ENCODE measurements around the gene TMEM79.
"Not testable (repeated sequence)": the region's sequence is repeated elsewhere in the genome, so short reads cannot be mapped to it uniquely, and the experiment has no call there.

TMEM79 gene

DNA sequence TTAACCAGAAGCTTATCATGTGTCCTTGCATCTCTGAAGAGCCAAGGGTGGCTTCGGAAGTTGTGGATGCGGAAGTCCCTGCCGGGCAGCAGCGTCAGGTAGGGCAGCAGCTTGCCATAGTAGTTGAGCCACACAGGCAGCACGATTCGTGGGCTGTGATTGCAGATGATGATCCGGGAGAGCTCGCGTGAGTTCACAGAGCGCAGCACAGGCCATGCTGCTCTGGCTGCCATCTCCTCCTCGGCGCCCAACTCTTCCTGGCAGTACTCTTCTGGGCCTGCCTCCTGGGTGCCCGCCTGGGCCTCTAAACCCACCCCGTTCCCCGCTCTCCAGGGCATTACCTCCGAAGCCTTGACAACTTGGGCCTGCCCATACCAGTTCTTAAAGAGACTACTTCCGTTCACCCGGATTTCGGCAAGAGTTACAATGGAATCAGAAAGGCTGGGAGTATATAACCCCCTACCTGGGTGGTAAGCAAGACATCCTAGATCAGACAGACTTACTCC, 14.8 kb downstream of the TMEM79 start, which contains the start of gene VHLL:
Gene VHLL, minus strand, starts transcription at position 456 of the 506 bp plus-strand sequence. Its CDS starts 118 bp downstream, at position 338.
- no peak for DNase-seq
- Histone ChIP-seq H3K4me1 (ENCODE audit: control insufficient read depth, insufficient read depth, low read length, poor library complexity, severe bottlenecking) (peaks cover 13% of the 10 kb centered on the region), H3K27me3 (replicated peaks; ENCODE audit: control insufficient read depth, insufficient read depth, low read length, poor library complexity, severe bottlenecking) (no peaks in the 10 kb centered on the region), H3K4me3 (ENCODE audit: insufficient read depth, low read depth, low read length, poor library complexity, severe bottlenecking) (no peak within 1 kb of the TSS), H3K27ac (ENCODE audit: insufficient read depth, low read length, poor library complexity, severe bottlenecking) (no peak within 1 kb of the TSS), H3K36me3 (ENCODE audit: control insufficient read depth, insufficient read depth, low read length) (no peaks in the 10 kb centered on the region), H3K9me3 (ENCODE audit: control insufficient read depth, low read length) (no peaks in the 10 kb centered on the region)

GRCh38 chr1:156303241-156303640, 19.1 kb downstream of the TMEM79 start:
- Histone ChIP-seq H3K27me3 (replicated peaks; ENCODE audit: control insufficient read depth, insufficient read depth, low read length, poor library complexity, severe bottlenecking) (no peaks in the 10 kb centered on the region), H3K4me1 (ENCODE audit: control insufficient read depth, insufficient read depth, low read length, poor library complexity, severe bottlenecking) (no peaks in the 10 kb centered on the region), H3K27ac (ENCODE audit: insufficient read depth, low read length, poor library complexity, severe bottlenecking) (no peak overlapping the region), H3K4me3 (ENCODE audit: insufficient read depth, low read depth, low read length, poor library complexity, severe bottlenecking) (no peak overlapping the region), H3K36me3 (ENCODE audit: control insufficient read depth, insufficient read depth, low read length) (no peaks in the 10 kb centered on the region), H3K9me3 (ENCODE audit: control insufficient read depth, low read length) (no peaks in the 10 kb centered on the region)
- DNase-seq: no peak

GRCh38 chr1:156305215-156305614, 21.1 kb downstream of the TMEM79 start:
- Histone ChIP-seq H3K27ac (ENCODE audit: insufficient read depth, low read length, poor library complexity, severe bottlenecking) (no peak overlapping the region), H3K36me3 (ENCODE audit: control insufficient read depth, insufficient read depth, low read length) (peaks cover 13% of the 10 kb centered on the region)

DNA sequence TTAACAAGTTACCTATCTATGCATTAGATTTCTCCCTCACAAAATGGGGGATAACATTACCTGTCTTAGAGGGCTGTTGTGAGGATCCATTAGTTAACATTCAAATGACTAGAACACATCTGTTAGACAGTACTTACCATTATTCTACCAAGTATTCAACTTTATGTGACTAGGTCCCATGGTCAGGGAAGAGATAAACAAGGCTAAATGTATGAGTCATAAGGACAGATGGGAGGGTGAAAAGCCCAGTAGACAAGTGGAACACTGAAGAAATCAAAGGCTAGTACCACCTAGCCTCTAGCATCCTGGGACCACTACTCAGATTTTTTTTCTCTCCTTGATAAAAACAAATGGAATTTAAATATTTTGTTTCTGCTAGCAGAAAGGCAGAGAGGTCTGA, 24.0 kb downstream of the TMEM79 start:
- peaks cover 38% of the 10 kb centered on the region for H3K36me3 ChIP-seq (ENCODE audit: control insufficient read depth, insufficient read depth, low read length)
- DNase-seq: no peak
- no peak overlapping the region for H3K27ac ChIP-seq (ENCODE audit: insufficient read depth, low read length, poor library complexity, severe bottlenecking)

More at GRCh38 chr1:156305215-156305614, 21.1 kb downstream of the TMEM79 start:
- no peak overlapping the region for H3K4me3 ChIP-seq (ENCODE audit: insufficient read depth, low read depth, low read length, poor library complexity, severe bottlenecking)
- H3K4me1 ChIP-seq (ENCODE audit: control insufficient read depth, insufficient read depth, low read length, poor library complexity, severe bottlenecking): no peaks in the 10 kb centered on the region
- H3K27me3 ChIP-seq (replicated peaks; ENCODE audit: control insufficient read depth, insufficient read depth, low read length, poor library complexity, severe bottlenecking): no peaks in the 10 kb centered on the region
- H3K9me3 ChIP-seq (ENCODE audit: control insufficient read depth, low read length): no peaks in the 10 kb centered on the region
- DNase-seq: no peak

DNA sequence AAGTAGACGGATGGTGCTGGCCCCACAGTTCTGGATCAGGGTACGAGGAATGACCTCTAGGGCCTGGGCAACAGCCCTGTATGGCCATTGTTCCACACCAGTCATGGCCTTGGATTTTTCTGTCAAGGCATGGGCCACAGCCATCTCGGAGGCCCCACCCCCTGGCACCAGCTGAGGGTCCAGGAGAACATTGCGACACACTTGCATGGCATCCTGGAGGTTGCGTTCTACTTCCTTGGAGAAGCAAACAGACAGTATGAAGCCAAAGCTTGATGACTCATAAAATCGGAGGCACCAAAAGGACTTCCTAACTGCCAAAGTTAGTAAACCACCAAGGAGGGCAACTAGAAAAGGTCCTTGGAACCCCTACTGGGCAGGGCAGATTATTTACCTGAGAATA, 26.8 kb downstream of the TMEM79 start:
- no peaks in the 10 kb centered on the region for H3K27me3 ChIP-seq (replicated peaks; ENCODE audit: control insufficient read depth, insufficient read depth, low read length, poor library complexity, severe bottlenecking)
- no peak for DNase-seq
- H3K4me3 ChIP-seq (ENCODE audit: insufficient read depth, low read depth, low read length, poor library complexity, severe bottlenecking): no peak overlapping the region
- peaks cover 54% of the 10 kb centered on the region for H3K36me3 ChIP-seq (ENCODE audit: control insufficient read depth, insufficient read depth, low read length)
- no peaks in the 10 kb centered on the region for H3K9me3 ChIP-seq (ENCODE audit: control insufficient read depth, low read length)
- H3K4me1 ChIP-seq (ENCODE audit: control insufficient read depth, insufficient read depth, low read length, poor library complexity, severe bottlenecking): no peaks in the 10 kb centered on the region
- no peak overlapping the region for H3K27ac ChIP-seq (ENCODE audit: insufficient read depth, low read length, poor library complexity, severe bottlenecking)

More for the DNA sequence above, 24.0 kb downstream of the TMEM79 start:
- Histone ChIP-seq H3K4me1 (ENCODE audit: control insufficient read depth, insufficient read depth, low read length, poor library complexity, severe bottlenecking) (no peaks in the 10 kb centered on the region), H3K4me3 (ENCODE audit: insufficient read depth, low read depth, low read length, poor library complexity, severe bottlenecking) (no peak overlapping the region), H3K27me3 (replicated peaks; ENCODE audit: control insufficient read depth, insufficient read depth, low read length, poor library complexity, severe bottlenecking) (no peaks in the 10 kb centered on the region), H3K9me3 (ENCODE audit: control insufficient read depth, low read length) (no peaks in the 10 kb centered on the region)

DNA sequence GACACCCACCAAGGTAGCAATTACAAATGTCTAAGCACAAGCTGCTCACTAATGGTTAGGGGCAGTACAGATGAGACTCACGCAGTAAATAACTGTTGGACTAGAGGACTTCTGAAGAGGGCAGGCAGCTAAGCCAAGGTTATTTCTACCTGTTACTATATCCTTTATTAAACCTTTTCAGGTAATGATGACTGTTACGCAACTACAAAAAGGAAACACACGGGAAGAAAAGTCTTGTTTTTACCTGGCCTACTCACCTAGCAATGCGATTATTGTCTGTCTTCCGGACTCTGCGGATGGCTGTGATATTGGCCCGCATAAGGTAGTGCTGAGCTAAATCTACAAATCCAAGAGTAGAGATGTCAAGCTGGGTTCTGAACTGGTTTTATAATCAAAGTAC, 32.8 kb downstream of the TMEM79 start:
- Histone ChIP-seq H3K4me3 (ENCODE audit: insufficient read depth, low read depth, low read length, poor library complexity, severe bottlenecking) (no peak overlapping the region), H3K27me3 (replicated peaks; ENCODE audit: control insufficient read depth, insufficient read depth, low read length, poor library complexity, severe bottlenecking) (no peaks in the 10 kb centered on the region), H3K27ac (ENCODE audit: insufficient read depth, low read length, poor library complexity, severe bottlenecking) (no peak overlapping the region), H3K4me1 (ENCODE audit: control insufficient read depth, insufficient read depth, low read length, poor library complexity, severe bottlenecking) (no peaks in the 10 kb centered on the region), H3K36me3 (ENCODE audit: control insufficient read depth, insufficient read depth, low read length) (peaks cover 77% of the 10 kb centered on the region), H3K9me3 (ENCODE audit: control insufficient read depth, low read length) (no peaks in the 10 kb centered on the region)
- DNase-seq: no peak

DNA sequence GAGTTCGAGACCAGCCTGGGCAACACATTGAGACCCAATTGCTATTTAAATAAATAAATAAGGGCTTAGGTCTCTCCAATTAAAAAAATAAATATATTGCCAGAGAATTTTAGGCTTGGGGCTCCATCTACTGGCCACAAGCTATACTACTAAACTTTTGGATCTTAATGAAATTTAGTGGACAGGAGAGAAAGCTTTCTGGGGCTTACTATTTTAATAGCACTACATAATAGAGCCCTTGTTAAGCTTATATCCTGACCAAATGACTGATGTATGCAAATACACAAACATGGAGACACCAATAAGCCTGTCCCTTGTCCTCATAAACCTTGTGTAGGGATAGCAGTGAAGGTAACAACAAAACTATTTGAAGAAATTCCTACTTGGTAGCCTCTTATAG, 35.5 kb downstream of the TMEM79 start:
- Histone ChIP-seq H3K9me3 (ENCODE audit: control insufficient read depth, low read length) (no peaks in the 10 kb centered on the region), H3K27me3 (replicated peaks; ENCODE audit: control insufficient read depth, insufficient read depth, low read length, poor library complexity, severe bottlenecking) (no peaks in the 10 kb centered on the region), H3K4me1 (ENCODE audit: control insufficient read depth, insufficient read depth, low read length, poor library complexity, severe bottlenecking) (no peaks in the 10 kb centered on the region), H3K4me3 (ENCODE audit: insufficient read depth, low read depth, low read length, poor library complexity, severe bottlenecking) (no peak overlapping the region), H3K27ac (ENCODE audit: insufficient read depth, low read length, poor library complexity, severe bottlenecking) (no peak overlapping the region), H3K36me3 (ENCODE audit: control insufficient read depth, insufficient read depth, low read length) (peaks cover 78% of the 10 kb centered on the region)
- no peak for DNase-seq

GRCh38 chr1:156320560-156320959, 36.4 kb downstream of the TMEM79 start:
- Histone ChIP-seq H3K4me1 (ENCODE audit: control insufficient read depth, insufficient read depth, low read length, poor library complexity, severe bottlenecking) (no peaks in the 10 kb centered on the region), H3K9me3 (ENCODE audit: control insufficient read depth, low read length) (no peaks in the 10 kb centered on the region), H3K27me3 (replicated peaks; ENCODE audit: control insufficient read depth, insufficient read depth, low read length, poor library complexity, severe bottlenecking) (no peaks in the 10 kb centered on the region), H3K36me3 (ENCODE audit: control insufficient read depth, insufficient read depth, low read length) (peaks cover 77% of the 10 kb centered on the region), H3K4me3 (ENCODE audit: insufficient read depth, low read depth, low read length, poor library complexity, severe bottlenecking) (no peak overlapping the region), H3K27ac (ENCODE audit: insufficient read depth, low read length, poor library complexity, severe bottlenecking) (no peak overlapping the region)
- DNase-seq: no peak

GRCh38 chr1:156323179-156323578, 39.1 kb downstream of the TMEM79 start:
- H3K4me1 ChIP-seq (ENCODE audit: control insufficient read depth, insufficient read depth, low read length, poor library complexity, severe bottlenecking): not testable (repeated sequence)

DNA sequence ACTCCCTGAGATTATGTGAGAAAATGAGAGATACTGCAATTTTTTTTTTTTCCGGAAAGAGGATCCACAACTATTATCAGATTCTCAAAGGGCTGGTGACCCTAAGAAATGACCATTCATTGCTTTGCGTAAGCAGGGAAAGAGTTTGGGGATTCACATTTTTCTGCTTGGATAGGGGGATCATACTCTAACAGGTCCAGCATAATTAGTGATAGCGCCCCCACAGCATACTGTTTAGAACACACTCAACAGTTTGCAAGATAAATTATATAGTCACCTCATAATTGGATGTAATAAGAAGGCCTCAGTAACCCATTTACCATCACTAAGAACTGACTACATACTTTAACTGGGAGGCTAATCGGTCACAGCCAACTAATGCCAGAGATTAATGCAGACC, 52.1 kb downstream of the TMEM79 start:
- DNase-seq: no peak
- Histone ChIP-seq H3K4me3 (ENCODE audit: insufficient read depth, low read depth, low read length, poor library complexity, severe bottlenecking) (no peak overlapping the region), H3K36me3 (ENCODE audit: control insufficient read depth, insufficient read depth, low read length) (peaks cover 41% of the 10 kb centered on the region), H3K4me1 (ENCODE audit: control insufficient read depth, insufficient read depth, low read length, poor library complexity, severe bottlenecking) (peaks cover 17% of the 10 kb centered on the region), H3K27me3 (replicated peaks; ENCODE audit: control insufficient read depth, insufficient read depth, low read length, poor library complexity, severe bottlenecking) (no peaks in the 10 kb centered on the region), H3K27ac (ENCODE audit: insufficient read depth, low read length, poor library complexity, severe bottlenecking) (no peak overlapping the region), H3K9me3 (ENCODE audit: control insufficient read depth, low read length) (no peaks in the 10 kb centered on the region)

More at GRCh38 chr1:156323179-156323578, 39.1 kb downstream of the TMEM79 start:
- H3K36me3 ChIP-seq (ENCODE audit: control insufficient read depth, insufficient read depth, low read length): peaks cover 56% of the 10 kb centered on the region
- H3K4me3 ChIP-seq (ENCODE audit: insufficient read depth, low read depth, low read length, poor library complexity, severe bottlenecking); H3K9me3 ChIP-seq (ENCODE audit: control insufficient read depth, low read length); DNase-seq; H3K27ac ChIP-seq (ENCODE audit: insufficient read depth, low read length, poor library complexity, severe bottlenecking); H3K27me3 ChIP-seq (replicated peaks; ENCODE audit: control insufficient read depth, insufficient read depth, low read length, poor library complexity, severe bottlenecking): not testable (repeated sequence)
